Hematopoietic multipotent progenitor cell treated with erythropoietin and hydrocortisone succinate and interleukin-3 and kit ligand, for 6 days (in vitro differentiated cells): ENCODE measurements around the gene TNPO1.
A peak's percentile ranks its signal among the peaks of the same experiment; 100 is the strongest.

Experiments used
- DNase-seq: peaks from one replicate; pipeline ENCODE4 v3.0.0-alpha.2; 2015

The TNPO1 gene

GRCh38 chr5:72818866-72819534 is 2.5 kb downstream of the TNPO1 start:
- DNase-seq = peak; percentile 89

DNA sequence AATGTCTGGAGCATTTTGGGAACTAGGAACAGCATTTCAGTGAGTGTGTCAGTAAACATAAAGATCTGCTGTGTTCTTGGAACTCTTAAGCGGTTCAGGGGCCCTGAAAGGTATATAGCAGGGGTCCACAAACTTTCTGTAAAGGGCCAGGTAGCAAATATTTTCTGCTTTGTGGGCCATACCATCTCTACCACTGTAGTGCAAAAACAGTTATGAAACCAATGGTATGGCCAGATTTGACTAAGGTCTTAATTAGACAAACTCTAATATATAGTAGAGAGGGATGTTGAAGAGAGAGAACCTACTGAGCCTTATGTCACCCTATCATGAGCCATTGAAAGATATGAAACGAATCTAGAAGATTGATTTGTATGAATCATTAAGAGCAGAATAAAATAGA is 5.3 kb downstream of the TNPO1 start:
- DNase-seq = no peak

DNA sequence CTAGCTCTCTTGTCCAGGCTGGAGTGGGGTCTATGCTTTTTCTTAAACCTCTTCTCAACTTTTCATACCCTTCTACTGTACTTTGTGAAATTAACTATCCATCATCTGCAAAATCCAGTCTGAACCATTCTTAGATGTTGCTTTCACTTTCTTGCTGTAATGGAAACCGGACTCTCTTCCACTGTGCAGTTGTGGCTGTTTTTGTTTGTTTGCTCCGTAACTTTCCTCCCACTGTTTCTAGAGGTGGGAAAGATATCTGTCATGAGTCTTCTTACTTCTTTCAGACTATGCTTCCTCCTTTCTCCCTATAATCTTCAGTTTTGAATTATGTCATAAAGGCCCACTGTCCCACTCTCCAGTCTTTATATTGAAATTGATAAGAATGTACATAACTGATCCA is 6.5 kb downstream of the TNPO1 start:
- DNase-seq = no peak

DNA sequence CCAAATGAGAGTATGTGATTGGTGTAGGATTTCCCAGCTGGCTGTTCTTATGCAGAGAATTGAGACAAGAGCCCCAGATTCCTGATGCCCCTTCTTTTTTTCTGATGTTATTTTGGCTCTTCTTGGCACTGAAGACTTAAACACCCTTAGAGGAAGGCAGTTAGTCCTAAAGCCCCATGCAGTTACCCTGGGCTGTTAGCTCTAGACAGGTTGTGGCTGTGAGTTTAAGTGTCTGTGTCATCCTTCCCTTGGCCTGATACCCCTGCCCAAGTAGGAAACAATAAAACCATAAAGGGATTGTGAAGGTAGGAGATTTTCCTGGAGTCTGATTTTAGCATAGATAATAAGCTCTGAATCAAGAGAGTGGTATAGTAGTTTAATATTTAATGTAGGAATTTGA is 13.2 kb downstream of the TNPO1 start:
- no peak for DNase-seq

GRCh38 chr5:72830362-72830761 is 13.9 kb downstream of the TNPO1 start:
- DNase-seq = no peak

DNA sequence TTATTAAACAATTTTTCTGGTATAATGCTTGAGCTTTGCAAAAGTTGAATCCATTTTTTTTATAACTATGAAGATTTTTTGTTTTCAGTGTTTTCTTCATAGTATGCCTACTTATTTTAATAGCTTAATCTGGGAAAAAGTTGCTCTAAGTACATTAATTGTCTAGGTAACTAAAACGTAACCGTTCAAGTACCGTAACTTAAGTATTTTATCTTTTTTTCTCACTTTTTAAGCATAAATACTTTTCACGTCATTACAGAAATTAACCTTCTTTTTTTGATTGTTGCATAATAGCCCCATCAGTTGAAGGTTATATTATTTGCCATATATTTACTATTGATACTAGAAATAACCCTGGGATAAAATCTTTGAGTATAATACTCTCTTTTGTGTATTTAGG is 15.2 kb downstream of the TNPO1 start:
- DNase-seq = no peak

DNA sequence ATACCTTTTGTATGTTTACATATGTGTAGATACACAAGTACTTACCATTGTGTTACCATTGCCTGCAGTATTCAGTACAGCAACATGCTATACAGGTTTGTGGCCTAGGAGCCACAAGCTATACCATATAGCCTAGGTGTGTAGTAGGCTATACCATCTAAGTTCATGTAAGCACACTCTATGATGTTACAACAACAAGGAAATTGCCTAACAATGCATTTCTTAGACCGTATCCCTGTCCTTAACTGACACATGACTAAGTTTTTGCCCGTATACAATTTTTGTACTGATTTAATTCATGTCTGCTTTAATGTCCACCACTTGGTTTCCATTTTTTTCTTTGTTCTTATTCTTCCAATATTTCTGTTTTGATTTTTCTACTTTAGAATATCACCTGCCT is 18.5 kb downstream of the TNPO1 start:
- no peak for DNase-seq

DNA sequence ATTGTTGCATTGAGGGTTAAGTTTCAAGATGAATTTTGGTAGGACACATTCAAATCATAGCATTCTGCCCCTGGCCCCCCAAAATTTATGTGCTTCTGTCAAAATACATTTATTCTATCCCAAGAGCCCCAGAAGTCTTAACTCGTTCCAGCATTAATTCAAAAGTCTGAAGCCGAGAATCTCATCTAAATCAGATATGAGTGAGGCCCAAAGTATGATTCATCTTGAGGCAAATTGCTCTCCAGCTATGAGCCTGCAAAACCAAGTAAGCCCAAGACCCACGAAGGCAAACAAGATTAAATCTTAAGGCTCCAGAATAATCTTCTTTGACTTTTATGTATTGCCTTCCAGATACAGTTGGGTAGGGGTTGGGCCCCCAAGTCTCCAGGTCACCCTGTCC is 19.2 kb downstream of the TNPO1 start:
- no peak for DNase-seq

DNA sequence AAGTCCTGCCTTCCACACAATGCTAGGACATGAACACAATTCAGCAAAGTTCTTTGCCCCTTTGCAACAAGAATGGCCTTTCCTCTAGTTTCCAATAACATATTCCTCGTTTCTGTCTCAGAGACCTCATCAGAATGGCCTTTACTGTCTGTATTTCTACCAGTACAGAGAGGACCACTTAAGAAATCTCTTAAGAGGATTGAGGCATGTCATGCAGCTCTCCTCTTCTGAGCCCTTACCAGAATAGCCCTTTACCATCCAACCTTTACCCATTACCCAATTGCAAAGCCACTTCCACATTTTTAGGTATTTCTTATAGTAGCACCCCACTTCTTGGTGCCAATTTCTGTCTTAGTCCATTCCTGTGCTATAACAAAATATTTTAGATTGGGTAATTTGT is 20.3 kb downstream of the TNPO1 start:
- no peak for DNase-seq

GRCh38 chr5:72837524-72838096 is 21.1 kb downstream of the TNPO1 start:
- DNase-seq = no peak

- DNase-seq = no peak
Measured at GRCh38 chr5:72840041-72840440, 23.6 kb downstream of the TNPO1 start.

DNA sequence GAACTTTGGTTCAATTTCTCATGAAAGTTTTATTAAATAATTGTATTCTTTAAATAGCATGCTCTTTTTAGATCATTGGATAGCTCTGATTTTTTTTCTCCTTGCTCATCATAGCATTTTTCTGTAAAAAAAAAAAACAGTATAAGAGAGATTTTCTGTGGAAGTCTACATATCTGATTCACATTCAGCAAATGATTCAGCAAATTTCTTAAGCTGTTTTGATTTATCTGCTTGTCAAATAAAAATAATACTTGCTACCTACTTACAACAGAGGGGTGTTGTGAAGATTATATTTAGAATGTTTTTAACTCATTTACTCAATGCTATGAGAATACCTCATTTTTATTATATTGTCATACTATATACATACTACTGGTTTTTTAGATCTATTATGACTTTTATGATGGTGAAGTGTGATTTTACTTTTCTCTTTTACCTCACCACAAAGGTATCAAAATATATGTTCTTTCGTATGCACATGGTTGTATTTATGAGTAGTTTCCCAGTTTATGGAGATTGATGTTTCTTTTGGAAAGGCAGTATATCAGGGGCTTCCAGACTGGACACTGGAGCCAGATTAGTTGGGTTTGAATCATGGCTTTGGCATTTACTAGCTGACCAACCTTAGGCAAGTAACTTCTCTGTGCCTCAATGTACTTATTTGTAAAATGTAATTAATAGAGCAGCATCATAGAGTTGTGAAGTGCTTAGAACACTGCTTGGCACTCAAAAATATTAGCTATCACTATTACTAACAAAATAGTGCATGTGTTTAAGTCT is 25.5 kb downstream of the TNPO1 start:
- DNase-seq = no peak

DNA sequence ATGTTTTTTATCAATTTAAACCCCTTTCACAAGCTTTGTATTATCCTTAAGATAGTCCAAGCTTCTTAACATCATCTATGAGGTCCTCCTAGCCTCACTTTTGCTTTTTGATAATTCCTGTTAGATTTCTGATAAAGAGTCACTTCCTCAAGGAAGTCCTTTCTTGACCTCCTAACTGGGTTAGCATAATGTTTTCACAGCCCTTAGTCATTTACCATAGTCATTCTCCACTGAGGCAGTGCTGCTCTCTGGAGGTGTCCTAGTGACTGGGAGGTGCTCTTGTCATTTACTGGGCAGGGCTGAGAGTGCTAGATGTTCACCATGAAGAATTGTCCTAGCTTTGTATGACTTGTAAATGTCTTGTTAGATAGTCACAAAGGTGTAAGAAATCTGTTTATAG is 26.4 kb downstream of the TNPO1 start:
- DNase-seq = peak; percentile 49

GRCh38 chr5:72844218-72844603 is 27.8 kb downstream of the TNPO1 start:
- DNase-seq = no peak

DNA sequence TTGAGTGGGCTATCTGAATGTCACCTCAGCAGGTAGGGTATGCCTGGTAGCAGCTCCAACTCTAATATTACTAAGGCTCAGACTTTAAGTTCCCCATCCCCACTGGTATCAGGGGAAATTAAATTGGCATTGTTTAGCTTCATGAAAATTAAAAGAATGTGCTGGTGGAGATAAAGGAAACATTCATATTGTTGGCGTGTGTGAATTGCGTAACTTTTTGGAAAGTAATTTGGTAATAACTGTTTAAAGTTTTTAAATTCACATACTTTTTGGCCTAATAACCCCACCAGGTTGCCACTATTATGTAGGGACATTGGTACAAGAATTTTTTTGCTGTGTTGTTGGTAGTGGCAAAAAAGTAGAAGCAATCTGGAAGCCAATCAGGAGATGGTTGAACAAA is 29.4 kb downstream of the TNPO1 start:
- no peak for DNase-seq

DNA sequence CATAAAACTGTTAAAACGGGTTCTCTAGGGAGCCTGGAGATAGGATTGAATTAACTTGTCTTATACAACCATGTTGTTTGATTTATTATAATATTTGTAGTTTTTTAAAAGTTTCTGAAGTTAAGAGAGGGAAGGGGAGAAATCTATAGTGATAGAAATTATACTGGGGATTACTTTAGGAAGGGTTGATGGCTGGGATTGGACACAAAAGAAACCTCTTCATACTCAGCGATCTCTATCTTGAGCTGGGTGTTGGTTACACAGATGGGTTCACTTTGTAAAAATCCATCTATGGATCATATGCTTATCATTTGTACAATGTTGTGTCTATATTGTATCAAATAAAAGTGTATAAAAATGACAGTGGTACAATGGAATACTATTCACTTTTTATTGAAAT is 30.0 kb downstream of the TNPO1 start:
- no peak for DNase-seq

DNA sequence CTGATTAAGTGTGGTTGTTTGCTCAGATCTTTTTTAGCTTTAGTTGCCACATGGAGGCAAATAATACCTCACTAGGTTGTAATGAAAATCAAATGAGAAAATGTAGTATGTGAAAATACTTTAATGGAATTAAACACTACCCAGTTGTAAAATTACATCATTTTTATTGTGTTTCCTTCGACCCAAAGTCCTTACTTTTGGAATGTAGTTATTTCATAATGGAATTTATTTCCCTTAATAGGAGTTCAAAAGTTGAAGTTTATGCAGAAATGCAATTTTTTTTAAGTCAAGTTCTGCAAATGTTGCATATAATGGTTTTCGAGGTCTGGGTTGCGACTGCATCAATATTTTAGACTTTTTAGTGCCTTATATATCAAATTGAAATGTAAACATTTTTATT is 31.0 kb downstream of the TNPO1 start:
- no peak for DNase-seq

DNA sequence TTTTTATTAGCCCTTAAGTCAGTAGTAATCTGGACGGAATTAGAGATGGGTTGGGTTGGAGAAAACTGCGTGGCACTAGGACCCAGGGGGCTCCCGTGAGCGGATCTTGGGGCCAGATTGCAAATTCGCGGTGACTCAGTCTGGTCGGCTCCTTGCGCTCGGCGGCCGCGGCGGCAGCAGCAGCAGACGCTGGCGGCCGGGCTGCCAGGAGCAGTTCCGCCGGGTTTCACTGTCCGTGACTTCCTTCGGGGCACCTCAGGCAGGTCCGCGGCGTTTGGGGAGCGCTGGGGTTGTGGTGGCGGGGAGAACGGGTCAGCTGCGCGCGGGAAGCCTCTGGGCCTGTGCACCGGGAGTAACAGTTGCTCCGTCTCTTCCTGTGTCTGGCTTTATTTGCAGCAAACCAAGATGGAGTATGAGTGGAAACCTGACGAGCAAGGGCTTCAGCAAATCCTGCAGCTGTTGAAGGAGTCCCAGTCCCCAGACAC is 31.6 kb downstream of the TNPO1 start:
- DNase-seq = peak; percentile 94

- peak; percentile 64 for DNase-seq
Measured at GRCh38 chr5:72848474-72849428, 32.3 kb downstream of the TNPO1 start.

- DNase-seq = no peak
Measured at GRCh38 chr5:72849546-72849945, 33.1 kb downstream of the TNPO1 start.

DNA sequence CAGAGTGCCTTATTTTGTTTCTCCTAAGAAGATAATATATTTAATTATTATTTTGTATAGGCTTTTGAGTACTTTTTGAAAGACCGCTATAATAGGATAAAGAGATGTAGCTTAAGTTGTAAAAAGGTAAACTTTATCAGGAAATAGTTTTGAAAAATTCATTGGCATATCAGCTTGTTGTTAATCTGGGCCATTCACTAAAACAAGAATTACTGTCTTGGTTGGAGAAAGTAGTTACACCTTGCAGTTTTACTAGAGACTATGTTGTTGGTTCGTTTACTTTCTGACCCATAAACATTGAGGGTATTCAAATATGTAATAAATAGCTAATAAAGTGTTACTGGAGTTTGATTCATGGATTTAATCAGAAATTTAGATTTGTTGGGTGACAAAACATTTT is 33.7 kb downstream of the TNPO1 start:
- no peak for DNase-seq

- DNase-seq = no peak
Measured at GRCh38 chr5:72852356-72852755, 35.9 kb downstream of the TNPO1 start.

DNA sequence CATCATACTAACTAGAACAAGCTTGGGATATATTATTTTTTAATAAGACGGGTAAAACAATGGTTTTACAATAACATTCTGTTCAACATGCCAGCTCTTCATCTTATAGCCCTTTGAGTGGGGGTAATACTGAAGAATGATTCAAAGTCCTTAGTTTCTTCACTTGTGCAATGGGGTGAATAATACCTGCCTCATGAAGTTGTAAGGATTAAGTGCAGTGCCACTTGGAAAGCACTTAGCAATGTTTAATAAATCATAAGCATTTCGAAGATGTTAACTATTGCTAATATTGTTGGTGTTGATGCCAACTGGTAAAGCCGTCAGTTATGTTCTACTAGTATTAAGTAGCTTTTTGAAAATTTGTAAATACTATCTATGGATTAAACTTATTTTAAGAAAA is 38.0 kb downstream of the TNPO1 start:
- no peak for DNase-seq
